Testis (tissue), 3 donors: ENCODE results near the gene DYNLRB1. TPM values are rescaled to one million over a fixed set of nuclear protein-coding genes. Genes with fewer than 3 reads are reported as not detected.
A peak's percentile ranks its signal among the peaks of the same experiment; 100 is the strongest.

ENCODE experiments used
- DNase-seq: peaks from one replicate; pipeline ENCODE4 v3.0.0-alpha.2; 2019
- H3K27ac ChIP-seq, 2 donors: fragments of 200-600 bp; sonication (generic); one replicate each; pipeline ENCODE4 v1.5.1; 2019
- H3K27me3 ChIP-seq: fragments of 200-600 bp; sonication (generic); one replicate; pipeline ENCODE4 v1.5.1; 2019
- H3K36me3 ChIP-seq: fragments of 200-600 bp; sonication (generic); one replicate; pipeline ENCODE4 v1.5.1; 2017; ENCODE audit warnings: low read depth; ENCODE audit errors: missing control alignments
- H3K4me1 ChIP-seq: fragments of 200-600 bp; sonication (generic); one replicate; pipeline ENCODE4 v1.5.1; 2019
- H3K4me3 ChIP-seq, 2 donors: fragments of 200-600 bp; sonication (generic); one replicate each; pipeline ENCODE4 v1.5.1; 2017 to 2019
- H3K9me3 ChIP-seq: fragments of 200-600 bp; sonication (generic); one replicate; pipeline ENCODE4 v1.5.1; 2017
- POLR2A ChIP-seq: fragments of 450-650 bp; IDR thresholded peaks from one replicate; pipeline ENCODE4 v1.6.1; 2017; ENCODE audit warnings: antibody characterized with exemption, mild to moderate bottlenecking, moderate library complexity
- WGBS, 2 donors: methylation state at CpG; one replicate each; pipeline ENCODE4 v1.1.5; 2018; 5-methylcytosine and 5-hydroxymethylcytosine counted together
- intact Hi-C: fragments of 100-400 bp; cut with DNase I; formaldehyde crosslinking; loops from one replicate; pipeline ENCODE4 v1.15.1; 2023; ENCODE audit warnings: low total_unique reads
- polyA plus RNA-seq: library from polyadenylated mRNA; stranded (reverse); fragments of 350-450 nt; fragmentation: Illumina TruSeq; extraction: RNeasy Lipid Tissue Mini Kit (QIAGEN cat#74804); gene quantifications from one replicate; pipeline ENCODE4 v1.2.3, GENCODE V29; 2014; ENCODE audit warnings: low read depth, low replicate concordance; ENCODE audit not compliant: insufficient read depth
- total RNA-seq, 2 donors: library from RNA; depleted of rRNA; stranded (reverse); fragments of >200 nt; gene quantifications; one replicate each; pipeline ENCODE4 v1.2.3, GENCODE V29; 2016
- TF ChIP-seq, protein P1 (sequence below), 3 experiments: fragments of 450-650 bp in 2 of 3; fragments of 200-600 bp in 1 of 3; sonication (generic) in 1 of 3; IDR thresholded peaks; one replicate each; pipeline ENCODE4 v1.5.1; 2016 to 2019; ENCODE audit warnings: antibody characterized with exemption in 3 of 3, mild to moderate bottlenecking in 2 of 3, moderate library complexity in 1 of 3

Gene DYNLRB1
- total and polyA plus RNA-seq, 3 donors from 2014 or later = 97.6 to 155 (median 128) TPM

DNA sequence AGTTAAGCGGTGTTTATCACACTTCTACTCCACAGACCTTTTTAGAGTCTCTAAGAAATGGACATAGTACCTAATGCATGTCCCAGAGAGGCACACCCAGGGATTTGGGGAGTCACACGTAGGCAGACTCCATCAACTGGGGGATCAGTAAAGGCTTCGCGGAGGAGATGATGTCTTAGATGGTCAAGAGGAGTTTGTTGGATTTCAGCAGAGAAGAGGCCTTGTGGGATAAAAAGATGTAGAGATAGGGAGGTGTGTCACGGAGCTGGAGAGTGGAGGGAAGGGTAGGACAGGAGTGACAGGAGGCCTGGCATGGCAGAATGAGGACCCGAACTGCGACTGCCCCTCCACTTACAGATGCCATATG is 9.1 kb downstream of the DYNLRB1 start:
- Histone ChIP-seq H3K36me3 (no peaks in the 10 kb centered on the region), H3K4me3 (no peak overlapping the region), H3K9me3 (no peaks in the 10 kb centered on the region), H3K27me3 (no peaks in the 10 kb centered on the region), H3K27ac (peak overlapping the region; percentile 52 to 78), H3K4me1 (peaks cover 42% of the 10 kb centered on the region)
- intact Hi-C loops = no loop called here
- TF ChIP-seq, protein P1, sequence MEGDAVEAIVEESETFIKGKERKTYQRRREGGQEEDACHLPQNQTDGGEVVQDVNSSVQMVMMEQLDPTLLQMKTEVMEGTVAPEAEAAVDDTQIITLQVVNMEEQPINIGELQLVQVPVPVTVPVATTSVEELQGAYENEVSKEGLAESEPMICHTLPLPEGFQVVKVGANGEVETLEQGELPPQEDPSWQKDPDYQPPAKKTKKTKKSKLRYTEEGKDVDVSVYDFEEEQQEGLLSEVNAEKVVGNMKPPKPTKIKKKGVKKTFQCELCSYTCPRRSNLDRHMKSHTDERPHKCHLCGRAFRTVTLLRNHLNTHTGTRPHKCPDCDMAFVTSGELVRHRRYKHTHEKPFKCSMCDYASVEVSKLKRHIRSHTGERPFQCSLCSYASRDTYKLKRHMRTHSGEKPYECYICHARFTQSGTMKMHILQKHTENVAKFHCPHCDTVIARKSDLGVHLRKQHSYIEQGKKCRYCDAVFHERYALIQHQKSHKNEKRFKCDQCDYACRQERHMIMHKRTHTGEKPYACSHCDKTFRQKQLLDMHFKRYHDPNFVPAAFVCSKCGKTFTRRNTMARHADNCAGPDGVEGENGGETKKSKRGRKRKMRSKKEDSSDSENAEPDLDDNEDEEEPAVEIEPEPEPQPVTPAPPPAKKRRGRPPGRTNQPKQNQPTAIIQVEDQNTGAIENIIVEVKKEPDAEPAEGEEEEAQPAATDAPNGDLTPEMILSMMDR (IDR thresholded peaks at IDR 0.05) = no peak
- TF ChIP-seq POLR2A = no peak
- DNase-seq = no peak
- 85 to 96% methylated on average over 7 of the region's 7 CpGs for WGBS, 2 donors

DNA sequence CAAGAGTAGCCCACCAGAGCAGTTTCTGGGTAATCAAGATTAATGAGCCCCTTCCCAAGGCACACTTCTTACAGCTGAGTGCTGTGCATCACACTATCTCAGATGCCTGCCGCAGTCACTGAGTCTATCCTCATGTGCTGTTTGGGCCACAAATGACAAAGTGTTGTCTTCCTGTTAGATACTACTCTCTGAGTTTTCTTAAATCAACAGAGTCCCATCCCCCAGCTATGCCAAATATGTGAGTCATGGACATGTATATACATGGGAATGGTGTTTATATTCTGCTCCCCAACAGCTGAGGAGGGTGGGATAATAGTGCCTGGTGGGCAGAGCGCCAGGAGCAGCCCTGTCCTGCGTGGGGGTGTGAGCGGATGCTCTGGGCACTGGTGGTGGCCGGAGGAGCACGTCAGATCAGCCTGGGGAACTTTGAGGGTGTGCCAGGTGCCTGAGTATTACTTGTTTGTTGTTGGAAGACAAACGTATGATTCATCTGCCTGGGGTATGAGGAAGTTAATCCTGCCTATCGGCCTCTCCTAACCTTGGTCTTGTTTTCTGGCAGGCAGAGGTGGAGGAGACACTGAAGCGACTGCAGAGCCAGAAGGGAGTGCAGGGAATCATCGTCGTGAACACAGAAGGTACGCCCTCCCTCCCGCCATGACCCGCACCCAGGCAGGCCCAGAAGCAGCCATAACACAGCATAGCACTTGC is 9.6 kb downstream of the DYNLRB1 start:
- Histone ChIP-seq H3K27me3 (no peaks in the 10 kb centered on the region), H3K9me3 (no peaks in the 10 kb centered on the region), H3K27ac (peak overlapping the region; percentile 52 to 78), H3K36me3 (no peaks in the 10 kb centered on the region), H3K4me1 (peaks cover 48% of the 10 kb centered on the region), H3K4me3 (no peak overlapping the region)
- intact Hi-C loops = no loop called here
- DNase-seq = peak; percentile 87
- WGBS, 2 donors = 31 to 34% methylated on average over 8 to 14 of the region's 14 CpGs
- TF ChIP-seq POLR2A = no peak
- TF ChIP-seq, protein P1 (IDR thresholded peaks at IDR 0.05) = no peak

DNA sequence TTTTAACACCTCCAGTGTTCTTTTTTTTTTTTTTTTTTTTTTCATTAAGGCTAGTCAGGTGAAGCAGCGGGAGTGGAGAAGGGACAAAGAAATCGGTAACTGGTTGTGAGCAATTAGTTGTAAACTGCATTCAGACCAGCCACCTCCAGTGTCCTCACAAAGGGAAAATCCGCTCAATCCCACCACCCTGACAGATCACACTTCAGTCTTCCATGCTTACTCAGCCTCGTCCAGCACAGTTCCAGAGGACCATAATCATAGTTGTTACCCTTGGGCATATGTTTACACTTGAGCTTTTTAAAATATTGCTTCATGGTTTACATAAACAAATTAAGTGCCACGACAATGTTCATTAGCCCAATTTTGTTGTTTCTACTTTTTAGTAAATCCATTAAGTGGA is 10.2 kb downstream of the DYNLRB1 start:
- intact Hi-C loops = no loop called here

DNA sequence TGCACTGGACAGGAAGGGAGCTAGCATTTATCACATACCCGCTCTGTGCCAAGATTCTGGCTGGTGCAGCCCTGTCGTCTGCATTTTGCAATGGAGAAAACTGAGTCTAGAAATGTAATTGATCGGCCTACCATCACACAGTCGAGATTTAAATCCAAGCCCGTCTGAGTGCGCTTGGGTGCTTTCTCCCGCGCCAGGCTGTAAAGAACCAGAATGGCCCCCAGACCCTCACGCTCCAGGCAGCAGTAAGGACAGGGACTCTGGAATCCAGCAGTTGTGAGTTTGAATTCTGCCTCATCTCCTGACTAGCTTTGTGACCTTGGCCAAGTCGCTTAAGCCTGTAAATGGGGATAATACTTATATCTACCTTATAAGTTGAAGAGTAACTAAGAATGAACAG is 10.8 kb downstream of the DYNLRB1 start:
- no peaks in the 10 kb centered on the region for H3K9me3 ChIP-seq
- H3K27me3 ChIP-seq = no peaks in the 10 kb centered on the region
- TF ChIP-seq, protein P1 (IDR thresholded peaks at IDR 0.05) = no peak
- no peak for TF ChIP-seq POLR2A
- peaks cover 48% of the 10 kb centered on the region for H3K4me1 ChIP-seq
- DNase-seq = peak; percentile 6
- H3K36me3 ChIP-seq = no peaks in the 10 kb centered on the region
- no peak overlapping the region for H3K4me3 ChIP-seq
- intact Hi-C loops = no loop called here
- peak overlapping the region; percentile 11 to 78 for H3K27ac ChIP-seq
- WGBS, 2 donors = 85 to 96% methylated on average over 10 of the region's 10 CpGs

More for the DNA sequence above, 10.2 kb downstream of the DYNLRB1 start:
- TF ChIP-seq, protein P1 (IDR thresholded peaks at IDR 0.05) = no peak
- TF ChIP-seq POLR2A = no peak
- Histone ChIP-seq H3K36me3 (no peaks in the 10 kb centered on the region), H3K27me3 (no peaks in the 10 kb centered on the region), H3K9me3 (no peaks in the 10 kb centered on the region), H3K4me3 (no peak overlapping the region), H3K27ac (peak overlapping the region; percentile 42 to 78), H3K4me1 (peaks cover 48% of the 10 kb centered on the region)
- WGBS, 2 donors = 71 to 77% methylated on average over 5 of the region's 5 CpGs
- DNase-seq = no peak

DNA sequence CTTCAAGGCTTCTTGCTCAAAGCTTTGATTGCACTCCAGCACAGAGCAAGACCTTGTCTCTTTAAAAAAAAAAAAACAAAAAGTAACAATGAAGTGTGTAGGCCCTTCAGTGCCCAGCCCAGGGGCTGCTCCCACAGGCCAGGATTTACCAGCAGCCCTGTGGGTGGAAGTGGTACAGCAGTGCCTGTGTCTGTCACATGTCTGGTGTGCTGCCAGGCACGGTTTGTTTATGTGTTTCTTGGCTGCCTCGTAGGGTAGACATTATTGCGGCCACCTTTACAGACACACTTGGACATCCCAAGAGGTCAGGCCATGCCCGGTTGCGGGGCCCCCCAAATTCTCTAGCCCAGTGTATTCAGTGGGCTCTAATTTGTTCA is 12.7 kb downstream of the DYNLRB1 start:
- WGBS, 2 donors = 53 to 79% methylated on average over 5 of the region's 5 CpGs
- no peaks in the 10 kb centered on the region for H3K27me3 ChIP-seq
- H3K27ac ChIP-seq = peak overlapping the region; percentile 55 to 61
- intact Hi-C loops = no loop called here
- H3K4me1 ChIP-seq = peaks cover 52% of the 10 kb centered on the region
- no peaks in the 10 kb centered on the region for H3K36me3 ChIP-seq
- TF ChIP-seq POLR2A = no peak
- TF ChIP-seq, protein P1 (IDR thresholded peaks at IDR 0.05) = no peak
- DNase-seq = peak; percentile 93
- H3K9me3 ChIP-seq = no peaks in the 10 kb centered on the region
- no peak overlapping the region for H3K4me3 ChIP-seq
